GM12878 (cell line): ENCODE results near the gene ACAT2. TPM values are rescaled to one million over a fixed set of nuclear protein-coding genes. Genes with fewer than 3 reads are reported as not detected.

Experiments used
- BACH1 ChIP-seq: fragments of 450-650 bp; IDR thresholded peaks from 2 replicates; pipeline ENCODE4 v1.6.1; 2017; ENCODE audit warnings: mild to moderate bottlenecking, borderline replicate concordance
- BCL11A ChIP-seq: IDR thresholded peaks from 2 replicates; pipeline ENCODE4 v1.6.1; 2011; ENCODE audit warnings: low read depth, low read length
- CBFB ChIP-seq: IDR thresholded peaks from 2 replicates; pipeline ENCODE4 v1.6.1; 2016; ENCODE audit warnings: antibody characterized with exemption, low read depth
- CEBPB ChIP-seq, 2 experiments: fragments of 150-350 bp in 1 of 2; IDR thresholded peaks; 2 replicates each; pipeline ENCODE4 v1.6.1; 2012 to 2014; ENCODE audit warnings: low read depth in 2 of 2, low read length in 2 of 2, borderline replicate concordance in 1 of 2, inconsistent platforms in 1 of 2
- CEBPZ ChIP-seq: fragments of 150-350 bp; IDR thresholded peaks from 2 replicates; pipeline ENCODE4 v1.6.1; 2016; ENCODE audit warnings: low read depth, low read length
- CHD1 ChIP-seq: IDR thresholded peaks from 2 replicates; pipeline ENCODE4 v1.6.1; 2012; ENCODE audit warnings: low read depth, low read length, improper control_type of control experiment
- CHD4 ChIP-seq: fragments of 200-600 bp; sonication (generic); IDR thresholded peaks from 2 replicates; pipeline ENCODE4 v1.6.1; 2016; ENCODE audit warnings: mild to moderate bottlenecking
- EGR1 ChIP-seq, 2 experiments: IDR thresholded peaks; 1 replicate in 1 of 2; 2 replicates in 1 of 2; pipeline ENCODE4 v1.6.1; 2011 to 2012; ENCODE audit warnings: low read depth in 2 of 2, low read length in 2 of 2, borderline replicate concordance in 1 of 2, mild to moderate bottlenecking in 1 of 2, moderate library complexity in 1 of 2
- EP300 ChIP-seq, 2 experiments: fragments of 150-350 bp in 1 of 2; IDR thresholded peaks; 2 replicates each; pipeline ENCODE4 v1.6.1; 2011 to 2012; ENCODE audit warnings: low read depth in 2 of 2, low read length in 2 of 2, borderline replicate concordance in 1 of 2, improper control_type of control experiment in 1 of 2, inconsistent platforms in 1 of 2; ENCODE audit not compliant: control insufficient read depth in 1 of 2
- ETV6 ChIP-seq, 2 experiments: fragments of 450-650 bp in 1 of 2; IDR thresholded peaks in 1 of 2; conservative IDR thresholded peaks in 1 of 2; 2 replicates each; pipeline ENCODE4 v1.6.1; 2014; ENCODE audit warnings: antibody characterized with exemption in 1 of 2, borderline replicate concordance in 1 of 2, low read depth in 1 of 2, mild to moderate bottlenecking in 1 of 2, moderate library complexity in 1 of 2
- FOXM1 ChIP-seq: IDR thresholded peaks from 2 replicates; pipeline ENCODE4 v1.6.1; 2012; ENCODE audit warnings: low read depth, mild to moderate bottlenecking, inconsistent platforms, low read length, moderate library complexity
- GATAD2B ChIP-seq: fragments of 450-650 bp; conservative IDR thresholded peaks from 2 replicates; pipeline ENCODE4 v1.6.1; 2017; ENCODE audit warnings: low read depth, mild to moderate bottlenecking, moderate library complexity
- HDAC6 ChIP-seq: fragments of 200-600 bp; sonication (generic); IDR thresholded peaks from one replicate; pipeline ENCODE4 v1.8.0; 2017; ENCODE audit warnings: antibody characterized with exemption; ENCODE audit not compliant: unreplicated experiment
- IKZF2 ChIP-seq, 2 experiments: fragments of 450-650 bp; IDR thresholded peaks; 2 replicates each; pipeline ENCODE4 v1.6.1; 2017; ENCODE audit warnings: mild to moderate bottlenecking in 2 of 2, moderate library complexity in 2 of 2
- IRF3 ChIP-seq: fragments of 450-650 bp; IDR thresholded peaks from 2 replicates; pipeline ENCODE4 v1.6.1; 2014; ENCODE audit warnings: mild to moderate bottlenecking
- MXI1 ChIP-seq: fragments of 150-350 bp; IDR thresholded peaks from 2 replicates; pipeline ENCODE4 v1.6.1; 2011; ENCODE audit warnings: low read depth, mild to moderate bottlenecking, inconsistent platforms, low read length, improper control_type of control experiment
- MYB ChIP-seq: fragments of 150-350 bp; IDR thresholded peaks from 2 replicates; pipeline ENCODE4 v1.6.1; 2014; ENCODE audit warnings: mild to moderate bottlenecking, low read depth, low read length, borderline replicate concordance
- NR2C2 ChIP-seq: IDR thresholded peaks from 2 replicates; pipeline ENCODE4 v1.6.1; 2011; ENCODE audit warnings: borderline replicate concordance, low read depth; ENCODE audit not compliant: control insufficient read depth, insufficient read length
- NRF1 ChIP-seq: conservative IDR thresholded peaks from 2 replicates; pipeline ENCODE4 v1.6.1; 2011; ENCODE audit warnings: mild to moderate bottlenecking, low read depth, low read length, improper control_type of control experiment
- POLR2A ChIP-seq: IDR thresholded peaks from 2 replicates; pipeline ENCODE4 v1.6.1; 2011; ENCODE audit warnings: low read depth, mild to moderate bottlenecking, low read length
- POLR2AphosphoS2 ChIP-seq: IDR thresholded peaks from 2 replicates; pipeline ENCODE4 v1.6.1; 2011; ENCODE audit warnings: low read depth, mild to moderate bottlenecking, low read length, improper control_type of control experiment, moderate library complexity
- RAD51 ChIP-seq: fragments of 450-650 bp; IDR thresholded peaks from 2 replicates; pipeline ENCODE4 v1.6.1; 2016; ENCODE audit warnings: moderate library complexity, mild to moderate bottlenecking, inconsistent platforms
- RELA ChIP-seq: fragments of 450-650 bp; IDR thresholded peaks from 2 replicates; pipeline ENCODE4 v1.8.0; 2014; ENCODE audit warnings: borderline replicate concordance; ENCODE audit not compliant: partially characterized antibody
- RUNX3 ChIP-seq: IDR thresholded peaks from 2 replicates; pipeline ENCODE4 v1.6.1; 2012; ENCODE audit warnings: low read length, inconsistent platforms
- SP1 ChIP-seq: IDR thresholded peaks from one replicate; pipeline ENCODE4 v1.6.1; 2011; ENCODE audit warnings: low read depth, low read length
- STAT1 ChIP-seq: fragments of 450-650 bp; conservative IDR thresholded peaks from 2 replicates; pipeline ENCODE4 v1.6.1; 2014; ENCODE audit warnings: antibody characterized with exemption, mild to moderate bottlenecking
- TARDBP ChIP-seq: IDR thresholded peaks from 2 replicates; pipeline ENCODE4 v1.6.1; 2016; ENCODE audit warnings: borderline replicate concordance
- YY1 ChIP-seq: IDR thresholded peaks from 2 replicates; pipeline ENCODE4 v1.6.1; 2011; ENCODE audit warnings: low read depth, mild to moderate bottlenecking, low read length
- polyA plus RNA-seq, 11 experiments: library from polyadenylated mRNA; depleted of rRNA in 4 of 11; unstranded in 6 of 11; stranded (reverse) in 5 of 11; fragments of >200 nt; fragmentation: Nextera tagmentation in 4 of 11; fragmentation: Illumina TruSeq in 1 of 11; extraction: Ambion mirVana in 4 of 11; extraction: Trizol in 1 of 11; gene quantifications; 1 replicate in 1 of 11; 2 replicates in 10 of 11; pipeline versions ENCODE4 v1.2.1 to v1.2.3, GENCODE V29; 2011 to 2016; ENCODE audit warnings: inconsistent platforms in 2 of 11, missing spikeins in 2 of 11, low read depth in 1 of 11
- total RNA-seq, 4 experiments: library from RNA; depleted of rRNA in 3 of 4; stranded (reverse); fragments of >200 nt in 3 of 4; fragmentation: Illumina TruSeq in 1 of 4; extraction: Trizol in 1 of 4; gene quantifications; 2 replicates each; pipeline versions ENCODE4 v1.2.1 to v1.2.3, GENCODE V29; 2013 to 2021

The ACAT2 gene
- total and polyA plus RNA-seq, 10 of the 15 experiments (the other 5 are each of a cell fraction or from before 2014, with no cell fraction given): 87.9 to 257 (median 132) TPM

- TF ChIP-seq CHD4: no peak
- no peak for TF ChIP-seq CHD1
- TF ChIP-seq RELA: no peak
- no peak for TF ChIP-seq EP300 (IDR thresholded peaks at IDR 0.05; ENCODE audit: borderline replicate concordance in 1 of 2, control insufficient read depth in 1 of 2, low read depth in 2 of 2, low read length in 2 of 2)
- TF ChIP-seq MYB: no peak
- no peak for TF ChIP-seq FOXM1
- TF ChIP-seq EGR1 (IDR thresholded peaks at IDR 0.05; ENCODE audit: borderline replicate concordance in 1 of 2, low read depth in 2 of 2, low read length in 2 of 2): peak in 1 of 2 experiments; percentile 62; a peak in 1 of 3 replicates
- peak; percentile 79 for TF ChIP-seq YY1
- TF ChIP-seq STAT1: no peak
- TF ChIP-seq CBFB: 0 out of 2 replicates have a peak, but pooled peaks have one; percentile 12
- no peak for TF ChIP-seq BCL11A
- TF ChIP-seq IRF3: peak; percentile 92
- no peak for TF ChIP-seq ETV6 (conservative IDR thresholded peaks at IDR 0.05 in 1 of 2, IDR thresholded peaks at IDR 0.05 in 1 of 2; ENCODE audit: borderline replicate concordance in 1 of 2, low read depth in 1 of 2)
- TF ChIP-seq RUNX3: peak; percentile 46
- TF ChIP-seq HDAC6: no peak
- peak; percentile 69; the same call in 1 of the 2 replicates for TF ChIP-seq POLR2AphosphoS2
- 0 out of 2 replicates have a peak, but pooled peaks have one; percentile 16 for TF ChIP-seq BACH1
- TF ChIP-seq POLR2A: peak; percentile 72; the same call in 1 of the 2 replicates
- TF ChIP-seq CEBPB (IDR thresholded peaks at IDR 0.05; ENCODE audit: borderline replicate concordance in 1 of 2, low read depth in 2 of 2, low read length in 2 of 2): 0 out of 4 replicates have a peak, but pooled peaks of 1 of the 2 experiments have one; percentile 9
- peak; percentile 63 for TF ChIP-seq CEBPZ
- peak; percentile 96 for TF ChIP-seq MXI1
- TF ChIP-seq TARDBP: no peak
- peak; percentile 16; the same call in 1 of the 2 replicates for TF ChIP-seq RAD51
- TF ChIP-seq IKZF2 (IDR thresholded peaks at IDR 0.05): peak in 1 of 2 experiments; percentile 21; a peak in 1 of 4 replicates
- no peak for TF ChIP-seq NR2C2
- no peak for TF ChIP-seq NRF1
- TF ChIP-seq SP1: peak; percentile 97
- TF ChIP-seq GATAD2B: no peak; the same call in 1 of the 2 replicates
Measured at GRCh38 chr6:159790149-159790955, 28.5 kb downstream of the ACAT2 start, which contains the start of gene MRPL18 (continued).
